ENCODE data around the gene FAM200B. TPM values are rescaled to one million over a fixed set of nuclear protein-coding genes. Genes with fewer than 3 reads are reported as not detected.

FAM200B gene
- total and polyA plus RNA-seq, 4 donors = 11.8 to 45.7 (median 16.9) TPM

Other genes starting within 250 kb of the FAM200B start
- 1 to 10 TPM; 2.9 to 3.8 TPM for gene CC2D2A, start 211.9 kb upstream of the FAM200B start, total RNA-seq
- gene CC2D2A, start 211.9 kb upstream of the FAM200B start, polyA plus RNA-seq = 1 to 10 TPM; 2.3 to 2.8 TPM
- 10 to 100 TPM; 42.6 to 79.7 TPM for gene FBXL5, start 26.5 kb upstream of the FAM200B start, total RNA-seq
- 10 to 100 TPM; 24.5 to 26.4 TPM for gene FBXL5, start 26.5 kb upstream of the FAM200B start, polyA plus RNA-seq
- gene BST1, start 21.2 kb downstream of the FAM200B start, total RNA-seq = 10 to 100 TPM in 1 of 2 donors, 1 to 10 TPM in 1; 7.7 to 12.1 TPM
- gene BST1, start 21.2 kb downstream of the FAM200B start, polyA plus RNA-seq = 10 to 100 TPM in 1 of 2 donors, 1 to 10 TPM in 1; 3.7 to 13.2 TPM
- 1 to 10 TPM; 6.1 to 9.4 TPM for gene CD38, start 96.5 kb downstream of the FAM200B start, total RNA-seq
- gene CD38, start 96.5 kb downstream of the FAM200B start, polyA plus RNA-seq = 1 to 10 TPM; 3.2 to 4.5 TPM